ENCODE data around the gene VPS35L.

The VPS35L gene

DNA sequence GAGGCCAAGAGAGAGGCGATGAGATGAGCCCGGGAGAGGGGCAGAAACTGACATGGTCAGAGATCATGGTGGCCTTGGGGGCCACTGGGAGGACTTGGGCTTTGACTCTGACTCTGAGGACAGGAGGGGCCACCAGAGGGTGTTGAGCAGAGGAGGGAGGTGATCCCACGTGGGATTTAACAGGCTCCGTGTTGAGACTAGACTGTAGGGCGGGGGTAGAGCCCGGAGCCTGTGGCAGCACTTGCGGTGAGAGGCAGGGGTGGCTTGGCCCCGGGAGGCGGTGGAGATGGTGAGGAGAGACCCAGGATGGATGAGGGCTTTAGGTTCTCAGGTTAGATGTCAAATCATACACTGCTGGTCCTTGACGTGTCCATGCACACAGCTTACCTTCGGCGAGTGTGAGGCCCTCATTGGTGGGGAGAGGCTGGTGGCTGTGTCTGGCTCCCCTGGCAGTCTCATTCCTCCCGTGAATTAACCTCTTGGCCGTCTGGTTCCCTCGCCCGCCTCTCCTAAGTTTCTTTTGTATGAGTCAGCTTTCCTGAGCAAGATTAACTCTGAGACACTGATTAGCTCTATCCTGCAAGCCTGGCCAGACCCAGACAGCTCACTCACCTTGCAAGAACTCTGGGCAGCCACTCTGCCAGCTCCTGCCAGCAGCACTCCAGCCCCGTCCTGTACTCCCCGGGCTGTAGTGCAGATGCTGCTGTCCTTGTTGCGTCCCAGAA is 39.7 kb downstream of the VPS35L start:
- DNase-seq (ENCODE audit: low read depth, low spot score) = no peak

- DNase-seq (ENCODE audit: low read depth, low spot score) = no peak
Measured at GRCh38 chr16:19598805-19599510, 43.5 kb downstream of the VPS35L start.

DNA sequence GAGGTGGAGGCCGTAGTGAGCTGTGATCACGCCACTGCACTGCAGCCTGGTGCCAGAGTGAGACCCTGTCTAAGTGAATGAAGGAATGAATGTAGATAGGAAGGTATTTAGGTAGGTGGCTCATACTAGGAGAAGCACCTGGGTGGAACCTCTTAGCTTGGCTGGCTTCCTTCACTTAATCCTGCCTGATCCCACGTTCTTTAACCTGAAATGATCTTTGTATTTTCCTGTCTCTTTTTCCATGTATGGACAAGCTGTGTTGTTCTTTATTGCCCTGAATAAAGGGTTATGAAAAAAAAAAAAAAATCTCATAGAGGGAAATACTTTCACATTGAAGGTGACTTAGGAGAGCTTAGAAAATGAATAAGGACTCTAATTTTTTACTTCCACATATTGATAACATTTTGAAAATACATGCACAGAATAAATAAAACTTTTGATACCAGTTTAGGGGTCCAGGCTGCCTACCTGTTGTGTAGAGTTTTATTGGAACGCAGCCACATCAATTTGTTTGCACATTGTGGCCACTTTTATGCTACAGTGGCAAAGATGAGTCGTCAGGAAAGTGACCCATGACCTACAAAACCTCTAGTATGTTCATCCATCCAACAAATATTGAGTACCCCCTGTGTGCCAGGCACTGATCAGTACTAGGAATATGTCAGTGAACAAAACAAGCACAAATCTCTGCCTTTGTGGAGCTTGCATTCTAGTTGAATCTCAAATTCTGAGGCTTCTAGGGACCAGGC is 44.6 kb downstream of the VPS35L start:
- DNase-seq (ENCODE audit: low read depth, low spot score) = no peak

DNA sequence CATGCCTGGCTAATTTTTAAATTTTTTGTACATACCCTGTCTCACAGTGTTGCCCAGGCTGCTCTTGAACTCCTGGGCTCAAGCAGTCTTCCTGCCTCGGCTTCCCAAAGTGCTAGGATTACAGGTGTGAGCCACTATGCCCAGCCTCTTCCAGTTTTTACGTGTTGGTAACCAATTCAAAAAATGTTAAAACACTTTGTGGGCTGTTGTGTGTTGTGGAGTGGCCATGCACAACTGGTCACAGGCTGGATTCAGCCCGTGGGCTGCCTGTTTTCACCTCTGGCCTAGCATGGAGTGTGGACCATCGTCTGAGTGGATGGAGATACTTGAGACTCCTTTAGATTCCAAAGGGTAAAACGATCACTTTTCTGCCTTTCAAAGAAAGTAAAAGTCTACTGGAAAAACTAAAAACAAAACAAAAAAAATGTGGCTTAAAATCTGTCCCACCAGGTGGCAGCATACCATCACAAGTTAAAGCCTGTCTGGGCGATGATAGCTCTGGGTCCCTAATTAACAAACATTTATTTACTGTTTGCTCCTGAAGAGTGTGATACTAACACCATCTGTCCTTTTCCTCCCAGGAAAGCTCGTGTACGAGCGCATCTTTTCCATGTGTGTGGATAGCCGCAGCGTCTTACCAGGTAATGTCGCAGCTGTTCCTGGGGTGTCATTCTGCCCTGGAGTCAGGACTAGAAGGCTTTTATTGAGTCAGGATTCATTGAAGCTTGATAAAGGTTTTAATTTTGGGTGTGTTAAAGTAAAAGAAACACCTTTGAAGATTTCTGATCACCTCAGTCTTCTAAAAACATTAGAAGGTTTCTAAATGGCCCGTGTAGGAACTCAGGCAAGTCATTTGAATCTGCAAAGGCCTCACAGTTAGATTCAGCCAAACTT is 45.8 kb downstream of the VPS35L start:
- no peak for DNase-seq (ENCODE audit: low read depth, low spot score)

- DNase-seq (ENCODE audit: low read depth, low spot score) = no peak
Measured at GRCh38 chr16:19604911-19605310, 49.4 kb downstream of the VPS35L start.

- DNase-seq (ENCODE audit: low read depth, low spot score) = no peak
Measured at GRCh38 chr16:19605701-19606100, 50.2 kb downstream of the VPS35L start.

DNA sequence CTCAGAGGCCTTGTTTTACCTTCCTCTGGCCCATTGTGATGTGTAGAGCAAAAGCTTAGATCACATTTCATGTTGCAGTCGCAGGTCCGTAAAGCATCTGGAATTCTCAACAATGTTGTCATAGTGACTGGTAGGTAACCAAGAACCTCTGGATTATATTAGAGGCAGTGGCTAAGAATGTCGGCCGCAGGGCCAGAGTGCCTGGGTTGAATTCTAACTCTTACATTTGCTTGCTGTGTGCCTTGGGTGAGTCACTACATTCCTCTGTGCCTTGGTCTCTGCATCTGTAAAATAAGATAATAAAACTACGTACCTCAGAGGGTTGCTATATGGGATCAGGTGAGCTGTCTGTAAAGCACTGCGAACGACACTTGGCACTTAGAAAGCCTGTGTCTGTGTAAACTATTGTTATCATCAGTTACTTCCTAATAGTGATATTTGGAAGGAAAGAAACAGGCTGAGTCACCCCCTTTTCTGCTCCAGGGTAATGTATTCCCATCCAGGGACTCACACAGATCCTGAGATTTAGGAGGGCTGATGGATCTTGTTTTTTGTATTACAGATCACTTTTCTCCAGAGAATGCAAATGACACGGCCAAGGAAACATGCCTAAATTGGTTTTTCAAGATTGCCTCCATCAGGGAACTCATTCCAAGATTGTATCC is 52.2 kb downstream of the VPS35L start:
- no peak for DNase-seq (ENCODE audit: low read depth, low spot score)

GRCh38 chr16:19609359-19609758 is 53.9 kb downstream of the VPS35L start:
- no peak for DNase-seq (ENCODE audit: low read depth, low spot score)

GRCh38 chr16:19610200-19610599 is 54.7 kb downstream of the VPS35L start:
- DNase-seq (ENCODE audit: low read depth, low spot score) = no peak

DNA sequence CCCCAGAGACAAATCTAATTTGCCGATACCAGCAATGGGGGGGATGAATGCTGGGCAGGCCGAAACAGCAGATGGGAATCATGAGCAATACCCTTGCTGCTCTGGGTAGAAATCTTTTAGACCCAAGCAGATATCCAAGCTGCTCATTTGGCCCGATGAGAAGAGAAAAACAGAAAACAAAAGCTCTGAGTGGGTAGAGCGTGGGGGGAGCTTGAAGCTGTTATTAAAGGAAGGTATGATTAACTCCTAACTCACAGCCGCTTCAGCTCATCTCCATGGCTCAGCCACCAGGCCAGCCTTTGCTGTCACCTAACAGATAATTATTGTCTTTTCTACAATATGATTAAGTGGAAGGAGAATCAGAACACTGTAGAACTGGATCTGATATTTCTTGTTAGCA is 58.3 kb downstream of the VPS35L start:
- no peak for DNase-seq (ENCODE audit: low read depth, low spot score)

DNA sequence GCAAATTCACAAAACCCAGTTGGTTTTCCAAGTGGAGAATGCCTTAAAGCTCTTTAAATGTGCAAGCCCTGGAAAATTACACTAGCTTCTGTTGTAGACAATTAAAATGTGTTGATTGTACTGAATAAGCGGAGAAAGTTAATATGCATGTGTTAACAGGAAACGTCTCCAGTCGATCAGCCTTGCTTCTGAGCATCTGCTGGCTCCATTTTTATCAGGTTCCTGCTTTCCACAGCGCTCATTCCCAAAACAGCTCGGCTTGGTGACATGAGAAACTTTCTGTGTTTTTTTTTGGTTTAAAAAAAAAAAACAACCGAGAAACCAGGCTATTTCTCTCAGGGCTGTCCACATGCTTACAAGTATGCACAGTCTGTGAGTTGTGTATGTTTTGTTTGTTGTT is 60.7 kb downstream of the VPS35L start:
- no peak for DNase-seq (ENCODE audit: low read depth, low spot score)

- DNase-seq (ENCODE audit: low read depth, low spot score) = no peak
Measured at GRCh38 chr16:19618876-19619275, 63.4 kb downstream of the VPS35L start.

- DNase-seq (ENCODE audit: low read depth, low spot score) = no peak
Measured at GRCh38 chr16:19621445-19621844, 65.9 kb downstream of the VPS35L start.

GRCh38 chr16:19625039-19625438 is 69.5 kb downstream of the VPS35L start:
- no peak for DNase-seq (ENCODE audit: low read depth, low spot score)

DNA sequence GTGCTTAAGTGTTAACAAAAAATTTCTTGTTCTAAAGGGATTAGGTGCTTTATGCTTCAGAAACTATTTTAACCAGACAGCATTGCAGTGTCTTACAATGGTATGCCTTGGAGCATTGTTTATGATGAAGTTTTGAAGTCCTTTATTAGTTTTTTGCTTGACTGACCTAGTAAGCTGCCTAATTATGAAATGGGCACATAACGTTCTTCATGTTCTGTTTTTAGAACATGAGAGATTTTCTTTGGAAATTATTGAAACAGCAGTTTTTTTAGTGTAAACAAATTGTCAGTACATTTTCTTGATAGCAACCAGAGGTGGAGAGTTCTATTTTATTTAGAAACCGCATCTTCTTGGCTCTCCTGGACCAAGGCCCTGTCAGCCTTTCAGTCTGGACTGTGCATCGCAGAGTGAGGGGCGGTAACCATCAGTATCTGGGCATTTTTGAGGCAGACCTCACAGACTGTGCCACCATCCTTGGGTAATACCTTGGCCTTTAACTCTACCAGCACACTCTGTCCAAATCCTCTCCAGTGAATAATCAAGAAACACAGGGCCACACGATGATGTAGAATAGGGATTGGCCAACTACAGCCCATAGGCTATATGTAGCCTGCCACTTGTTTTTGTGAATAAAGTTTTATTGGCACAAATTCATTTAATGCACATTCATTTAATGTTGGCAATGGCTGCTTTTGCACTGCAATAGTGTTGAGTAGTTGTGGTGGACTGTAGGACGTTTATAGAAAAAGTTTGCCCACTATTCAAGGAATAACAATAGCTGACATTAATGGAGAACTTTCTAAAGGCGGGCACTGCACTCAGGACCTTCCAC is 81.1 kb downstream of the VPS35L start:
- no peak for DNase-seq (ENCODE audit: low read depth, low spot score)

- no peak for DNase-seq (ENCODE audit: low read depth, low spot score)
Measured at GRCh38 chr16:19639986-19640421, 84.5 kb downstream of the VPS35L start.

DNA sequence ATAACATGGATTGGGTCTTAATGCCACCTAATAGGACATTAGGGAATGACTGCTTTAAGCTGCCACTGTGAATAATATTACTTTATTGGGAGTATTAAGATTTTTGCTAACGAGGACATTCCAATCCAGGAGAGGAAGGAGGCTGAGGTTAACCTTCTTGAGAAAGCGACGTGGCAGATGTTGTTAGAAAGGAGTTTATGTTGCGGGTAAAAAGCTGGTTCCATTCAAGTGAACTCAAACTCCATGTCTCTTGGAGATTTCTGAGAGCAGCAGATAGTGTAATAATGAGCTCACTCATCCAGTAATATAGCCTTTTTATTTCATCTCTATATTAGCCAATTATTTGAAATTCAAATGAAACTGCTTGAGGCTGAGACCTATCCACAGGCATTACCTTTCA is 87.0 kb downstream of the VPS35L start:
- no peak for DNase-seq (ENCODE audit: low read depth, low spot score)

DNA sequence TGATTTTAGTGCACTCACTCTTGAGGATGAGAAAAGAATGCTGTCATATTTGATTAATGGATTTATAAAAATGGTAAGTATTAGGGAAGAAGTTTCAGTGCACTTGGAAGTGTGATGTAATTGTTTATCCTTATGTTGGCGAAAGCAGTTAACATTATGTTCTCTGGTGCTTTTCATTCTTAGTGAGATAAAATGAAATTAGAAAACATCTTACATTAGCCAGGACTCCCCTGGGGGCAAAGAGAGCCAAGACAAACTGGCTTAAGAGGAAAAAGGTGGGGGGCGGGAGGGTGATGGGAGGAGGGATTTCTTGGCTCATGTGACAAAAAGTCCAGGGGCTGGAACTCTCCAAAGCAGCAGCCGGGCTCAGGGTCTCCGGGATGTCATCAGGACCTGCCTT is 89.4 kb downstream of the VPS35L start:
- DNase-seq (ENCODE audit: low read depth, low spot score) = no peak

GRCh38 chr16:19645557-19645981 is 90.1 kb downstream of the VPS35L start:
- no peak for DNase-seq (ENCODE audit: low read depth, low spot score)

DNA sequence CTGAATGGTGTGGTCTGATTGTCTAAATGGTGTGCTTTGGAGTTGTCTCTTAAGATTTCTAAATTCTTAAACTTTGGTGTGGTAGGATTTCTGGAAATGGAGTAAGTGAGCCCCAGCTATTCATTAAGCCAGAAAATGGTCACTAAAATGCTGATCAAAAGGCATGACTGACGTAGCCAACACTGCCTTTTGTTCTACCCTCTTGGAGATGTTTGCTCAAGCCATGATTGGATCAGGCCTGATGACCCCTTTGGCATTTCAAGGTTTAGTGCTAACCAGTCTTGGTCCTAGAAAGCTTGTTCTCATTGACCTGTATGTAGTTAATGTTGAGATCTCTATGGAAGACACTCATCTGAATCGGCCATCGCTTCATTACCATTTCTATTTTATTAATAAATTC is 94.5 kb downstream of the VPS35L start:
- no peak for DNase-seq (ENCODE audit: low read depth, low spot score)
